Forelimb muscle (tissue), 1 donor: ENCODE results near the gene MAML2. TPM values are rescaled to one million over a fixed set of nuclear protein-coding genes. Genes with fewer than 3 reads are reported as not detected.

ENCODE experiments used
- DNase-seq: peaks from one replicate; pipeline ENCODE4 v3.0.0-alpha.2; 2013; ENCODE audit warnings: low read depth
- polyA plus RNA-seq: library from polyadenylated mRNA; unstranded; fragments of 120-200 nt; gene quantifications from one replicate; pipeline ENCODE4 v1.2.1, GENCODE V29; 2013; ENCODE audit not compliant: insufficient read length

MAML2 gene
- polyA plus RNA-seq, 1 donor, result 4.4 TPM

- DNase-seq, result no peak
Observed at GRCh38 chr11:96241331-96241841, 101.6 kb downstream of the MAML2 start.

- no peak for DNase-seq
Observed at GRCh38 chr11:96238563-96239135, 104.3 kb downstream of the MAML2 start.

- DNase-seq, result no peak
Observed at GRCh38 chr11:96237766-96238266, 105.2 kb downstream of the MAML2 start.

GRCh38 chr11:96235751-96236150, 107.2 kb downstream of the MAML2 start:
- no peak for DNase-seq

- DNase-seq, result no peak
Observed at GRCh38 chr11:96234866-96235441, 108.0 kb downstream of the MAML2 start.

- no peak for DNase-seq
Observed at GRCh38 chr11:96232132-96232531, 110.9 kb downstream of the MAML2 start.

- no peak for DNase-seq
Observed at GRCh38 chr11:96230686-96231085, 112.3 kb downstream of the MAML2 start.

- no peak for DNase-seq
Observed at GRCh38 chr11:96229354-96229977, 113.5 kb downstream of the MAML2 start.

- DNase-seq, result no peak
Observed at GRCh38 chr11:96228910-96229309, 114.1 kb downstream of the MAML2 start.

- DNase-seq, result no peak
Observed at GRCh38 chr11:96228473-96228891, 114.5 kb downstream of the MAML2 start.

- no peak for DNase-seq
Observed at GRCh38 chr11:96227244-96227643, 115.8 kb downstream of the MAML2 start.

GRCh38 chr11:96223083-96223482, 119.9 kb downstream of the MAML2 start:
- no peak for DNase-seq

GRCh38 chr11:96222102-96222501, 120.9 kb downstream of the MAML2 start:
- no peak for DNase-seq

GRCh38 chr11:96221244-96222070, 121.5 kb downstream of the MAML2 start:
- no peak for DNase-seq

- DNase-seq, result no peak
Observed at GRCh38 chr11:96219981-96220623, 122.9 kb downstream of the MAML2 start.

GRCh38 chr11:96218901-96219300, 124.1 kb downstream of the MAML2 start:
- DNase-seq, result no peak

GRCh38 chr11:96218006-96218405, 125.0 kb downstream of the MAML2 start:
- no peak for DNase-seq

GRCh38 chr11:96217206-96217605, 125.8 kb downstream of the MAML2 start:
- no peak for DNase-seq

GRCh38 chr11:96215826-96216225, 127.2 kb downstream of the MAML2 start:
- no peak for DNase-seq

- DNase-seq, result no peak
Observed at GRCh38 chr11:96215110-96215782, 127.7 kb downstream of the MAML2 start.

- no peak for DNase-seq
Observed at GRCh38 chr11:96214777-96215109, 128.3 kb downstream of the MAML2 start.
